GM12878 (cell line): ENCODE measurements around the gene RBMY1B. TPM values are rescaled to one million over a fixed set of nuclear protein-coding genes. Genes with fewer than 3 reads are reported as not detected.
"Not testable (repeated sequence)": the region's sequence is repeated elsewhere in the genome, so short reads cannot be mapped to it uniquely, and the experiment has no call there.

Experiments used
- ATAC-seq: fragments of 200-7000 bp; cut with Tn5 transposase; 3 replicates; pipeline ENCODE4 v1.9.1; 2020; ENCODE audit warnings: mild to moderate bottlenecking, moderate library complexity
- Bru-seq: library from RNA; stranded (reverse); fragments of 400-500 nt; gene quantifications from one replicate; lab custom pipeline; 2021; lab: Mats Ljungman, UMichigan
- BruChase-seq, 2 experiments: library from RNA; stranded (reverse); fragments of 400-500 nt; gene quantifications; one replicate each; lab custom pipeline; 2021; lab: Mats Ljungman, UMichigan
- BruUV-seq: library from RNA; stranded (reverse); fragments of 400-500 nt; replicated peaks from 2 replicates; lab custom pipeline; 2021; lab: Mats Ljungman, UMichigan
- CTCF ChIA-PET: fragments of 300-600 bp; sonication (Branson Sonifier 250); formaldehyde crosslinking; extraction: SDS; loops from one replicate; lab custom pipeline; 2021; ENCODE audit warnings: inconsistent platforms; lab: Yijun Ruan, JAX
- POLR2A ChIA-PET: fragments of 350-600 bp; formaldehyde crosslinking; extraction: SDS; loops from one replicate; lab custom pipeline; 2021; ENCODE audit warnings: inconsistent platforms; lab: Charles Lee
- RAD21 ChIA-PET: fragments of 300-600 bp; sonication (Branson Sonifier 250); formaldehyde crosslinking; loops from one replicate; lab custom pipeline; 2023; ENCODE audit warnings: antibody characterized with exemption; ENCODE audit not compliant: unreplicated experiment; lab: Charles Lee
- SMC1A ChIA-PET: fragments of 300-600 bp; sonication (Branson Sonifier 250); formaldehyde crosslinking; loops from one replicate; lab custom pipeline; 2023; ENCODE audit not compliant: unreplicated experiment, uncharacterized antibody; lab: Charles Lee
- DNase-seq: peaks from one replicate; pipeline ENCODE4 v3.0.0-alpha.2; 2011; ENCODE audit warnings: low read depth, low spot score
- FAIRE-seq: peaks from 3 replicates; lab custom pipeline; 2011; peaks lifted over from hg19 to GRCh38; lab: Jason Lieb, UNC
- H2AFZ ChIP-seq: 2 replicates; pipeline ENCODE4 v1.6.0; 2011; ENCODE audit warnings: low read depth, low read length, control low read depth; ENCODE audit not compliant: control insufficient read depth
- H3K27ac ChIP-seq: 2 replicates; pipeline ENCODE4 v1.5.1; 2011; ENCODE audit warnings: control low read depth; ENCODE audit not compliant: control insufficient read depth, insufficient read depth
- H3K27me3 ChIP-seq, 2 experiments: replicated peaks in 1 of 2; 2 replicates each; pipeline versions ENCODE4 v1.6.0 to v1.6.1; 2011; ENCODE audit warnings: low read length in 1 of 2; ENCODE audit not compliant: control insufficient read depth in 2 of 2, insufficient read depth in 2 of 2
- H3K36me3 ChIP-seq, 2 experiments: 2 replicates each; pipeline ENCODE4 v1.5.1; 2011; ENCODE audit warnings: low read length in 1 of 2; ENCODE audit not compliant: control insufficient read depth in 2 of 2, insufficient read depth in 2 of 2
- H3K4me1 ChIP-seq: 2 replicates; pipeline ENCODE4 v1.6.1; 2011; ENCODE audit warnings: mild to moderate bottlenecking, low read length, moderate library complexity, mixed read lengths; ENCODE audit not compliant: control insufficient read depth, insufficient read depth
- H3K4me2 ChIP-seq: 2 replicates; pipeline ENCODE4 v1.6.0; 2011; ENCODE audit warnings: control low read depth; ENCODE audit not compliant: control insufficient read depth, insufficient read depth
- H3K4me3 ChIP-seq: fragments of 200-600 bp; sonication (generic); 2 replicates; pipeline ENCODE4 v1.5.1; 2016
- H3K79me2 ChIP-seq: 2 replicates; pipeline ENCODE4 v1.6.0; 2011; ENCODE audit warnings: low read length; ENCODE audit not compliant: control insufficient read depth, insufficient read depth
- H3K9ac ChIP-seq: 2 replicates; pipeline ENCODE4 v1.8.0; 2011; ENCODE audit warnings: low read length, control low read depth, mixed read lengths; ENCODE audit not compliant: control insufficient read depth, insufficient read depth
- H3K9me3 ChIP-seq: replicated peaks from 3 replicates; pipeline ENCODE4 v1.5.1; 2011; ENCODE audit warnings: mild to moderate bottlenecking, low read length; ENCODE audit not compliant: control insufficient read depth, insufficient read depth
- H4K20me1 ChIP-seq: 2 replicates; pipeline ENCODE4 v1.6.0; 2011; ENCODE audit not compliant: control insufficient read depth, insufficient read depth
- WGBS: methylation state at CpG from one replicate; pipeline ENCODE4 v1.1.6; 2016; ENCODE audit warnings: low lambda C conversion rate; ENCODE audit not compliant: insufficient replicate concordance, insufficient coverage; ENCODE audit errors: missing lambda C conversion rate; 5-methylcytosine and 5-hydroxymethylcytosine counted together
- in situ Hi-C: fragments of 300-500 bp; cut with MboI; formaldehyde crosslinking; loops from 9 replicates; pipeline ENCODE4 v1.14.3; 2018; ENCODE audit warnings: mixed read lengths
- intact Hi-C: fragments of 100-400 bp; cut with micrococcal nuclease; formaldehyde crosslinking; loops from one replicate; pipeline ENCODE4 v1.14.2; 2022; ENCODE audit not compliant: unreplicated experiment
- long read RNA-seq, 2 experiments: library from polyadenylated mRNA; unstranded; transcript quantifications; one replicate each; pipeline ENCODE4 v2.0.0, GENCODE V29; 2019 to 2020
- polyA minus RNA-seq, 3 experiments: library from RNA; depleted of rRNA, polyadenylated mRNA; stranded (reverse); fragments of >200 nt; gene quantifications; 2 replicates each; pipeline ENCODE4 v1.2.3, GENCODE V29; 2011
- polyA plus RNA-seq, 11 experiments: library from polyadenylated mRNA; depleted of rRNA in 4 of 11; unstranded in 6 of 11; stranded (reverse) in 5 of 11; fragments of >200 nt; fragmentation: Nextera tagmentation in 4 of 11; fragmentation: Illumina TruSeq in 1 of 11; extraction: Ambion mirVana in 4 of 11; extraction: Trizol in 1 of 11; gene quantifications; 1 replicate in 1 of 11; 2 replicates in 10 of 11; pipeline versions ENCODE4 v1.2.1 to v1.2.3, GENCODE V29; 2011 to 2016; ENCODE audit warnings: inconsistent platforms in 2 of 11, missing spikeins in 2 of 11, low read depth in 1 of 11
- total RNA-seq, 4 experiments: library from RNA; depleted of rRNA in 3 of 4; stranded (reverse); fragments of >200 nt in 3 of 4; fragmentation: Illumina TruSeq in 1 of 4; extraction: Trizol in 1 of 4; gene quantifications; 2 replicates each; pipeline versions ENCODE4 v1.2.1 to v1.2.3, GENCODE V29; 2013 to 2021

The RBMY1B gene
- not detected in 2 replicates for total RNA-seq (2013; cell fraction: nucleolus; rRNA removed)
- not detected in 2 replicates for total RNA-seq (2014; rRNA removed)
- not detected in 2 replicates for total RNA-seq (2014; rRNA removed; fragmentation: Illumina TruSeq; extraction: Trizol)
- total RNA-seq (2021): not detected in 2 replicates
- not detected for polyA plus RNA-seq (2011; ENCODE audit: low read depth)
- not detected in 2 replicates for polyA plus RNA-seq (2011; rRNA removed)
- polyA plus RNA-seq (2011; cell fraction: cytosol; rRNA removed): not detected in 2 replicates
- polyA plus RNA-seq (2011; cell fraction: nucleus; rRNA removed): not detected in 2 replicates
- polyA plus RNA-seq (2012): not detected in 2 replicates
- polyA plus RNA-seq (2014; fragmentation: Illumina TruSeq; extraction: Trizol): not detected in 2 replicates
- not detected for polyA plus RNA-seq (2014; fragmentation: Nextera tagmentation; extraction: Ambion mirVana)
- not detected in 2 replicates for polyA plus RNA-seq (2014; rRNA removed)
- not detected for polyA plus RNA-seq (2016; fragmentation: Nextera tagmentation; extraction: Ambion mirVana)
- polyA minus RNA-seq (2011; rRNA and poly(A)+ RNA removed): not detected in 2 replicates
- not detected in 2 replicates for polyA minus RNA-seq (2011; cell fraction: cytosol; rRNA and poly(A)+ RNA removed)
- polyA minus RNA-seq (2011; cell fraction: nucleus; rRNA and poly(A)+ RNA removed): not detected in 2 replicates
- not detected for Bru-seq, nascent RNA
- not detected for BruChase-seq, experiment 1, labeled RNA remaining after a 6-hour chase
- not detected for BruChase-seq, experiment 2, labeled RNA remaining after a 2-hour chase
- long read RNA-seq, experiment 1: 0 reads
- long read RNA-seq, experiment 2: 0 reads

GRCh38 chrY:21511038-21511437 lies at the start of gene RBMY1B:
RBMY1B (plus strand) TSS chrY:21511338; CDS start chrY:21513351, 2,013 bp downstream.
- no CpG with 5 or more reads among the region's 28 CpGs for WGBS
- H3K9me3 ChIP-seq, H3K4me2 ChIP-seq, BruUV-seq, FAIRE-seq, H3K27me3 ChIP-seq, SMC1A ChIA-PET, H3K27ac ChIP-seq, CTCF ChIA-PET, H3K4me1 ChIP-seq, RAD21 ChIA-PET, H4K20me1 ChIP-seq, in situ Hi-C loops, POLR2A ChIA-PET, intact Hi-C loops, H3K9ac ChIP-seq, H2AFZ ChIP-seq, DNase-seq, H3K4me3 ChIP-seq, ATAC-seq, H3K36me3 ChIP-seq, H3K79me2 ChIP-seq: not testable (repeated sequence)

- H3K79me2 ChIP-seq, H3K4me2 ChIP-seq, DNase-seq, H3K27me3 ChIP-seq, H3K4me1 ChIP-seq, SMC1A ChIA-PET, BruUV-seq, H3K4me3 ChIP-seq, H3K36me3 ChIP-seq, H4K20me1 ChIP-seq, RAD21 ChIA-PET, H3K9me3 ChIP-seq, H3K27ac ChIP-seq, POLR2A ChIA-PET, CTCF ChIA-PET, FAIRE-seq, ATAC-seq, intact Hi-C loops, H2AFZ ChIP-seq, in situ Hi-C loops, H3K9ac ChIP-seq: not testable (repeated sequence)
- WGBS: no CpG with 5 or more reads among the region's 1 CpG
Observed at GRCh38 chrY:21462915-21463314, 48.2 kb upstream of the RBMY1B start.
